HG03196 (cell line): ENCODE measurements around the gene AURKAIP1.

Experiments used
- ATAC-seq: cut with Tn5 transposase; IDR thresholded peaks from one replicate; pipeline ENCODE4 v1.9.1; 2021; ENCODE audit not compliant: unreplicated experiment

The AURKAIP1 gene

DNA sequence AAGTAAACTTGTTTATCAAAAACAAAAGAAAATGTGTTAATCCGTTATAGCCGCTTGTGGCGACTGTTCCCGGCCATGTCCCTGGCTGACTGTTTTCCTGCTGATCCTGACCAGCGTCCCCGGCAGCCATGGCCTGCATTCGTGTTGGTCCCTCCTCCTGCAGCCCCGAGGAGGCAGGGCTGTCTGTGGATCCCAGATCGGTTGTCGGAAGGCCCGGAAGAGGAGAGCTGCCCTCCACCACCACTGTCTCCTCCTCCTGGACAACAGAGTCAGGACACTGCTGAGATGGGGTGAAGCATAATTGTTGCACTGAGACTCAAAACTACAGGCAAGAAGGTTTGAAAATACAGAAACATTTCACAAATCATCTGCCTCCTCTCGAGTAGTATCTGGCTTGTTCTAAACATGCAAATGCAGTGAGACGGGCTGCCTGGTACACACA is 13.0 kb downstream of the AURKAIP1 start:
- ATAC-seq, result no peak

DNA sequence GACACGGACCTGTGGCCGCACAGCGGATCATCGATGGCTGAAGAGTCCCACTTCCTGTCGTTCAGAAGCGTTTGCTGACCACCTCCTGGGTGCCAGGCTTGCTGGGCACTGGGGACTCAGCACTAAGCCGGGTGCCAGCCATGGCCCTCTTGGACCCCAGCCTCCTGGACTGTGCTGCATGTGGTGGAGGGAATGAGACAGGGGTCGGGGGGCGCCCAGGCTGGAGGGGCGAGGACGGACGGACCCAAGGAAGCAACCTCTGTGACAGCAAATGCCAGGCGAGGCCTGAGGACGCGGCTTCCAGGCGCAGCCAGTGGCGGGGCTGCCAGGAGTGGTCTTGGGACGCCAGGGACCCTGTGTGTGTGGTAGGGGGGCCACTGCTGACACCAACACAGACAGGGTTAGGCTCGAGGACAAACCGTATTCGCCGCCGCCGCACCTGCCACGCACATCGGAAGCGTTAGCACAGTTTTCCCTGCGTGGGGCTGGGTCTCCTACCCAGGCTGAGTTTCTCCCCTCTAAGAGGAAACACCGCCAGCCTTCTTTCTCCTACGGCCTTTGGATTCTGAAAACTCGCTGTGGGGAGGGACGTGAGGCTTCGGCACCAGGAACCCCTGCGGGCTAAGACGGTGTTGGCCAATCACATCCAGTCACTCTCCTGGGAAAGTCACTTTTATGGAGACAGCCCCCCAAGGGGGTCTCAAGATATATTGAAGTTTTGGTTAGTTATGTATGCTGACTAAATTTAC is 13.6 kb downstream of the AURKAIP1 start:
- no peak for ATAC-seq

DNA sequence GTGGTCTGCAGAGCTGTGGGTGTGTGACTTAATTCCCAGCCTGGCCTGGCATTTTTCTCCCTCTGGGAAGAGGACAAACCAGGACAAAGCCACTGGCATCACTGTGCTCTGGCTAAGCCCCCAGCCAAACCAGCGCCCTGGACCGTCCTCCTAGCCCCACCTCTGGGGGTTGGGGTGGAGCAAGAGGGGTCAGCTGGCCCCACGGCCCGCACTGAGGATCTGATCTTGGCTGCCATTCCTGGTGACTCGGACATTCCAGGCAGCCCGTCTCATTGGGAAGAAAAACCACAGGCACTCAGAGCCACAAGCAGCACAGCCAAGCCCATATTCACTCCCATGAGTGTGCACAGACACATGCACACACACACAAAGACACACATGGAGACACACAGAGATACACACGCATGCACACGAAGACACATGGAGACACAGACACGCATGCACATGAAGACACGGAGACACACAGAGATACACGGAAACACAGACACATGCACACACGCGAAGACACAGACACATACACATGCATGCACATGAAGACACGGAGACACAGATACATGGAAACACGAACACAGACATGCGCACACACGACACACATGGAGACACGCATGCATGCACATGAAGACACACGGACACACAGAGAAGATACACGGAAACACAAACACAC is 14.4 kb downstream of the AURKAIP1 start:
- no peak for ATAC-seq

DNA sequence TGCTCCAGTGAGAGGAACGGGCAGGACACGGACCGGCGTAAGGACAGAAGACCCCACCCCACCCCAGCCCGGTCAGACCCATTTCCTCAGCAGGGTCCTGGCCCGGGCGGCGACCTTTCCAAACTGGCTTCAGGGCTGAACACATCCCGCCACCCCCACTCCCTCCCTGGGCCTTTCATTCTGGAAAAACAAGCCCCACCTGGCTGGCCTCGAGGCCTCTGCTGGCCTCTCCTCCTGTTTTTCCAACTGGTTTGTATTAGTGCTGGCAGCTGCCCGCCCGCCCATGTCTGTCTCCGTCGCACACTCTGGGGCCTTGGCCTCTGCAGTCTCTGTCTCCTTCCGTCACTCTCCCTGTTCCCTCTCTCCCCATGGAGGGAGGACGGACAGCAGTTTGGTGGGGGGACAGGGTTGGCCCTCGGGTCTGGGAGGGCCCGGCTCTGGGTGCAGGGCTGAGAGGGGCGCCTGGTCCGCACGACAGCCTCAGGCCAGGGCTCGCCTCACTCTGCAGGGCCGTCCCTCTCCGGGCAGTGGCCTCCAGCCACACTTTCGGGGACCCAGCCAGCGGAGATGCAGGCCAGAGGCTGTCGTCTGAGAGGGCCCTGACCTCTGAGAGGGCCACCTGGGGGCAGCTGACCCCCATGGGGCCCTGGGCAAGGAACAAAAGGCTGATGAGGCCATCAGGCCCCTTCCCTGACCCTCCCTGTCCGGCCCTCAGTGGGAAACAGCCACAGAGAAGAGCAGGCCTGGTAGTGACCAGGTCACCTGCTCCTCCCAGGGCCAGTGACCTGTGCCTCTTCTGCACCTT is 15.1 kb downstream of the AURKAIP1 start:
- ATAC-seq, result no peak

DNA sequence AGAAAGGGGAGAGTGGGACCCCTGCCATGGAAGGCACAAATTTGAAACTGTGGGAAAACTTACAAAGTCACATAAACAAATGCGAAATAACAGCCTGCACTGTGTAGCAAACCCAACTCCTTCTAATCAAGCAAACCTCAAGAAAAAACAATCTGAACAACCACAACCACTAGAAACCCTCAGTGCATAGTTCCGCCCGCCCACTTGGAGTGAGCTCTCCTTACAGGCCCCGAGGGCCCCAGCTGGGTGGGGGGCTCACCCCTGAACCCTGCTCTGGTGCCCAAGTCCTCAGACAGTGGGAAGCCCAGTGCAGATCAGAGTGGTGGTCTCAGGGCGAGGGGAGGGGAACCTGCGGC is 15.7 kb downstream of the AURKAIP1 start:
- no peak for ATAC-seq

GRCh38 chr1:1358433-1359271 is 16.4 kb downstream of the AURKAIP1 start, which contains the start of gene MXRA8:
Gene MXRA8 (minus strand): TSS chr1:1358555. CDS start chr1:1358504, 51 bp downstream.
- no peak for ATAC-seq

DNA sequence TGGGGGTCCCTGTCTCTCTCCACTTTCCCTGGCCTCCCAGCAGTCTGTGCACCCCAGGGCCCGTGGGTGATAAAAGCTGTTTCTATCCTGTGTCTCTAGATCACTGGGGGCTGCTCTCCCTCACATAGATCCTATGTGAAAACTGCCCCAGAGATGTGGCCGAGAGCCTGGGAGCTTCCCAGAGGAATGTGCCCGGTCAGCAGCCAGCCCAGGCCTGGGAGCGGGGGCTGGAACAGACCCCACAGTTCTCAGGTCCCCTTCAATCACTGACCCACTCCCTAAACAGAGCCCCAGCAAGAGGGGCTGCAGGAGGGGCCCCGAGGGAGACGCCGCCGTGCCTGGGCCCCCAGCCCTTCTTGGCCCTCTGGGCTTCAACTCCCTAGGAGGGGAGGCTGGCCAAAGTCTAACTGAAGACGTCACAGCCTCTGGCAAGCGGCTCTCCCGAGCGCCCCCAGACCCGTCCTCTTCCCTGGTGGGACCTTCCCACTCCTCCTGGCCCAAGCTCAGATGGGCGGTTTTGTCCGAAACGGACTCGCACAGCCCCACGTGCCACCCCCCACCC is 17.1 kb downstream of the AURKAIP1 start:
- no peak for ATAC-seq

DNA sequence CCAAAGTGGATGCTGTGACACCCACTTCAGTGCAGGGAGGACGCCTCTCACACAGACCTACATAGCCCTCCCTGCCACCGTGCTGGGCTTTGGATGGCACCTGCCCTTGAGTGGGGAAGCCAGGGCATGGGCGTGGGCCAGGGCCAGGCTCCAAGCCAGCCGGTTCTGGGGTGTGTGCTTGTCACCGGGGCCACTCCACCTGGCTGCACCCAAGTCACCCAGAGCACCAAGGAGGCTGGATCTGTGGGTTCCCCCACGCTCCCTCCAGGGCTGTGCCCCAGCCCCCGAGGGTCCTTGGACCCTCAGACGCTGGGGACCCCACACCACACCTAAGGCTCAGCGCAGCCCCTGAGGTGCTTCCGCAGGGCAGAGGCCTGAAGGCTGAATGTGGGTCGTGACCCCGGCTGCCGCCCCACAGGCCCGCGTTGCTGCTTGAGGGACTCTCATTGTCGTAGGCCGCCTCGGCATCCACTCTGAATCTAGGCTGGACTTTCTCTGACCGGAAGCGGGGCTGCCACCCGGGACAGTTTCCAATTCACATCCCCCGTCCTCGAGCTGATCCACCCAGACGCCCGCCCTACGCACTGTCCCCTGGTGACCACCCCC is 18.1 kb downstream of the AURKAIP1 start:
- no peak for ATAC-seq

GRCh38 chr1:1356166-1356795 is 18.7 kb downstream of the AURKAIP1 start:
- no peak for ATAC-seq

DNA sequence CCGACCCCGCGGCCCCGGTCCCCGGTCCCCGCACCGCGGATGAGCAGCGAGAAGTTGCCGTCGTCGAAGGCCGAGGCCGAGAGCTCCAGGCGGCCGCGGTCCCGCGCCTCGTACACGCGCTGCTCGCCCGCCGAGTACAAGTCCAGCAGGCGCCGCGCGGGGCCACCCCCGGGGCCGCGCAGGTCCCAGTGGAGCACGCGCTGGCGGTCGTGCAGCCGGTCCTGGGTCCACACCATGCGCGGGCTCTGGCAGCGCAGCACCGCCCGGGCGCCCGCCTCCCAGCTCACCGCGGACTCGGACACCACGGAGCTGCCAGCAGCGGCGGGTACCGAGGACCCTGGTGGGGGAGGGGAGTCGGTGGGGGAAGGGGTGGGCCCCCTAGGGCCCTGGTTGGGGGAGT is 19.6 kb downstream of the AURKAIP1 start:
- no peak for ATAC-seq

- ATAC-seq, result no peak
These were observed 20.4 kb downstream of the AURKAIP1 start for GRCh38 chr1:1354271-1355247.

GRCh38 chr1:1353389-1354151 is 21.4 kb downstream of the AURKAIP1 start:
- no peak for ATAC-seq

DNA sequence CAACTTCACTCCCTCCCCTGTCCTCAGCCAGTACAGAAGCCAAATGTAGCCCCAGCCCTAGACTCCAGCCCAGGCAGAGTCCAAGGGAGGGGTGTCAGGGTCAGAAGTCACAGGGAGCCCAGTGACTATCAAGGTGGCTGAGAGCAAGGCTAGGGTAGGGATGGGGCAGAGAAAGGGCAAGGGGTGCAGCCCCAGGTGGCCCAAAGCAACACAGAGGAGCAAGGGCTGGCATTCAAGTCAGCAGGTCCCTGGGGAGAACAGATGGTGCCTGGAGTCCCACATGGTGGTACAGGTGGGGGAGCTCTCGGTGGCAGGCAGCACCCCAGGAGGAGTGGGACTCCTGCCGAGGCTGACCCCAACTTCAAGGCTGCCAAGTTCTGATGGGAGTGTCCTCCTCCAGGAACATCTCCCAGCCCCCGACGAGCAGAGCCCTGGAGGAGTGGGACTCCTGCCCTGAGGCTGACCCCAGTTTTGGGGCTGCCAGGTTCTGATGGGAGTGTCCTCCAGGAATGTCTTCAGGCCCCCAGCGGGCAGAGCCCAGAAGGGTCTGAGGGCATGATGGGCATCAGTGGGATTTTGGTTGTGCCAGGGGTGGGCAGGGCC is 22.1 kb downstream of the AURKAIP1 start:
- no peak for ATAC-seq

- ATAC-seq, result no peak
These were observed 23.2 kb downstream of the AURKAIP1 start for GRCh38 chr1:1351511-1352427.

DNA sequence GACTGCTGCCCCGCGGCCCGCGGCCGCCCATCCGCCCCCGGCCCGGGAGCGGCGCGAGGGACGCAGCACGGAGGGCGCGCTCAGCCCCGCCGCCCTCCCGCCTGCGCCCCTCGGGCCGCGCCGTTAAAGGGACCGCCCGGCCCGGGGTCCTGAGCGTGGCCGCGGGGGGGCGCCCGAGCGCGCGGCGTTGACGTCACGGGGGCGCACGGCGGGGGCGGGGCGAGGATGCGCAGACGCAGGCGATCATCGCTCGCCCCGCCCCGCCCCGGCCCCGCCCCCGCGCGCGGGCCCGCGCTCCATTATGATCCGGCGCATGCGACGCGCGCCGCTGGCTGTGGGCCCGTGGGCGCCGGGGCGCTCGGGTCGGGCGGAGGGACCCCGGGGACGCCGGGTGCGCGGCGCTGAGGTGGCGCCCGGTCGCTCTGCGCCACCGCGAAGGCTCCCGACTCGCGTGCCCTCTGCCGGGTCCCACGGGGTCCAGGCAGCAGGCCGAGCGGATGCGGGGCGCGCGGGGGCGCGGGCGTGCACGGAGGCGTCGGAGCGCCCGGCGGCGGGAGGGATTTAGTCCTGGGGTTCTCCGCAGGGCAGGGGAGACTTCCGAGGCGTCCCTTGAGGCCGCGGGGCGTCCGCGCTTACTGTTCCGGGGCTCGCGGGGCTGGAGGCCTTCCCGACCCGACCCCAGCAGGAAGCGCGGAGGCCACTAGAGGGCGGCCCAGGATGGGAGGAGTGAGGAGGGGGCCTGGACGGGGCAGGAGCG is 25.6 kb downstream of the AURKAIP1 start, which contains the start of gene DVL1:
DVL1 (minus strand) TSS at position 163 of the 757 bp plus-strand sequence. CDS start 353 bp downstream, outside the sequence.
- peak; percentile 54 for ATAC-seq
